ENCODE measurements around the gene KIAA0040.

The KIAA0040 gene

DNA sequence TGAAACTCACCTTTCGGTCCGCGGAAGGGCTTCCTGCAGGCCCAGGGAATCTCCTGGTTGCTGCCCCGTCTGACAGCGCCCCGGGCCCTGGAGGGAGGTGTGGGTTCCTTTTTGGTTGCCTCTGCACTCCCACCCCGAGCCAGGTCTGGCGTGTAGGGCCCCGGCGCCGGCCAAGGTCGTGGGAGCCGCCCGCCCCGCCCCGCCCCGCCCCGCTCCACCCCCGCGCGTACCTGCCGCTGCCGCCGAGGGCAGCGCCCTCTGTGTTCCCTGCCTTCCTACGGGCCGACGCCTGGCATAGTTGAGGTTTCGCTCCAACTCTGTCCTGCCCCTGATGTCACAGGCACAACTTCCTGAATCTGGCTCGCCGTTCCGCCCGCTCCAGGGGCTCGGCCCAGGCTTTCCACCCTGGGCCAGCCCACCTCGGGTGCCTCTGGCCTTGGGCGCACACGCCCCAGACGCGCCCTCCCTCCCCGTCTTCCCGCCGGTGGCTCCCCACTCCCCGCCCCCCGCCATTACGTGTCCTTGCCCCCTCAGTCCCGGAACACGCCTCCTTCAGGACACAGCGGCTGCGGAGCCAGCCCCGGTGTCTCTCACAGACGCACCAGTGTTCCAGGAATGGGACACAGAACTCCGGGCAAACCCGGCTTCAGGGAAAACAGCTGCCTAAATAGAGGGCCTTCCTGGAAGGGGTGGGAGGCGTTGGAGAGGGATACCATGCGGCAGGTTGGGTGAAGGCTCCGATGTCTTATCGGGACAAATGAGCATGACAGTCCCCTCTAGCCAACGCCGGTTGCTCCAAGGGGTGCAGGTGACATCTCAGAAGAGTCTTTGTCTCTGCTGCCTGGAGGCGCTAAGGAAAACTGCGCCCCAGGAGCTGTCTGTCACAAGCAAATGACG, at the start of gene KIAA0040:
KIAA0040 (minus strand) TSS at position 147 of the 897 bp plus-strand sequence. CDS start 31,763 bp downstream, outside the sequence.
- DNase-seq (ENCODE audit: low read depth in 2 of 2), result no peak

GRCh38 chr1:175237389-175237788, 44.8 kb upstream of the KIAA0040 start:
- no peak for DNase-seq (ENCODE audit: low read depth in 2 of 2)

- no peak for DNase-seq (ENCODE audit: low read depth in 2 of 2)
Observed at GRCh38 chr1:175234639-175235038, 42.1 kb upstream of the KIAA0040 start.

GRCh38 chr1:175232335-175232734, 39.8 kb upstream of the KIAA0040 start:
- no peak for DNase-seq (ENCODE audit: low read depth in 2 of 2)

DNA sequence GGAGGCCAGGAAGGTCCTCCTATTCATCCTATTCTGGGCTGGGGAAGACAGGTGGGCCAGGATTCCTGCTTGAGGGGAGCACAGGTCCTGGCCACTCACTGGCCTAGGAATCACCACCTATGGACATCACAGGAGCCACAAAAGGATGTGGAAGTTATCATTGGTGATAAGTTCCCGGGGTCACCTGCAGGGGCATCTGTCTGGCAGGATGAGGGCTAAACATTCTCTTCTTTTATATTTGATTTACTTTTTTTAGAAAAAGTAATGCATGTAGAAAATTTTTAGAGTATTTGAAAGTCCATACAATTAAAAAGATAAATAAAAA, 33.2 kb upstream of the KIAA0040 start:
- no peak for DNase-seq (ENCODE audit: low read depth in 2 of 2)

DNA sequence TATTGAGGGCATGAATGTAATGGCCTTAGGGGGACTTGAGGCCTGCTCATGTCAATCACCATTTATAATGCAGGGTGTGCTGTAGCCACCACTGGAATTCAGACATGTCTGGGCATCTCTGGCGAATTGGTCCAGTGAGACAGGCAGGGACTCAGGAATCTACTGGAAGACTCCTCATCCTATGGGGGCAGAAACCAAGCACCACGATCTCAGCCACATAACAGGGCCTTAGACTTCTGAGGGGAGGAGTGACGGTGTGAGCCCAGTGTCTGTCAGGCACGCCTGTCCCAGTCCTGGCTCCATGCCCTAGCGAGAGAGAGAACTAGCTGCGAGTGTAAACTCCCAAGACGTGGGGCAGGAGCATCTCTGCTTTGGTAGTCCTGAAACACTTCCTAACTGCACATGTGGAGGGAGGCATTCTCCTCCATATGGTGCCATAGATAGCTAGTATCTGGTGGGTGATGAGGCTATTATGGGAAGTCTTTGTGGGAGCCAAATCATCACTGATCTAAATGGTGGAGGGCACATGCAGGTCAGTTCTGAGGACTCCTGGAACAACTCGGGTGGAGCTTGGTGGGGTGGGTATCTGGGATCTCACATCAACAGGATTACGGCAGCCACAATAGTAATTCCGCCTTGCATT, 29.8 kb upstream of the KIAA0040 start:
- no peak for DNase-seq (ENCODE audit: low read depth in 2 of 2)

DNA sequence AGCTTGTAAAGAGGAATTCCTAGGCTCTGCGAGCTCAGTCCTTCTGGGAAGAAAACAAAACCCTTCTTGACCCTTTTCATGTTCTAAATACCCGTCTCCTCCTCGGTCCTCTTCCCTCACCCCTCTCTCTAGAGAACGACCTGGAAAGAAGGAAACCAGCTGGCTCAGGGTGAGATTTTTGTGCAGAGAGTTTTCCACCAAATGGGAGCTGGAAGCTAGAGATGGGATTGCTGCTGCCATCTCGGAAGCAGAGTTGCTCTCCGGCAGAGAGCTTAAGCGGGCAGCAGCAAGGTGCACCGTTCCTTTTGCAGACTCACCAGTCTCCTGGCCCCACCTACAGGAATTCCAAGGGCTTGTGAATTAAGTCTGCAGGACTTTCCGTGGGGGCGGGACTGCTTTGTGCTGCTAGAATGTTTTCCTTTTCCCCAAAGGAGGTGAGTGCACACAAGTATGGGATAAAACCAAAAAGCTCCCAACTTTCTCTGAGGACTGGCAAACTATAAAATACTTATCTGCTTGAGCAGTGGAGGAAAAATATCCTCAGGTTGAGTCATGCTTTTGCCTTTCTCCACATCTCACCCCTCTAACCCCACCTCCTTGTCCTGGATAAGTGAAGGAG, 29.1 kb upstream of the KIAA0040 start:
- no peak for DNase-seq (ENCODE audit: low read depth in 2 of 2)

- no peak for DNase-seq (ENCODE audit: low read depth in 2 of 2)
Observed at GRCh38 chr1:175220853-175221556, 28.4 kb upstream of the KIAA0040 start.

GRCh38 chr1:175219774-175220173, 27.2 kb upstream of the KIAA0040 start:
- no peak for DNase-seq (ENCODE audit: low read depth in 2 of 2)

DNA sequence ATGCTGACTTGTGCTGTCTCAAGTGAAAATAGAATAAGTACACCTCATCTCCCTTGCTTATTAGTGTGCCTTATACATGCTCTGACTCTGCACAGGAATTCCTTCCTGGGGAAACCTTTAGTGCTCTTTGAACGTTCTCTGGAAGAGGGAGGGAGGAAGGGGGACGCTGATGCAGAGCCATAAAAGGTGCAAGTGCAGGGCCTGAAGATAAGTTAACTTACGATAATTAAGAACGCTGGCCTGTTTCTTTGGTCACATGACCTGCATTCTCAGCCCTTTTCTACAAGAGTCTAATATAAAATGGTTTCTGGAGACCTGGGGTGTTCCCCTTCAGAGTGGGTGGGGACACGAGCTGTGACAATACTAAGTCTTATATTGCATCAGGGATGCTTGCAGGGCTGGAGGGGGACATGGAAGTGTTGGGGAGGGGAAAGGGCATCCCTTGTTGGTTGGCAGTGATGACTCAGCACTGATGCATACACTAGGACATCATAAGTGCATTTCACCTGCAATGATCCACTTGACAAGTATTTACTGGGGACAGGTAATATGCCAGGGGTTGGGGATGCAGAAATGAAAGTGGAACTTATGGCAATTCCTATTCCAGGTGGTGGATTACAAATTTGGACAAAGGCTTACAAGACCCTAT, 26.3 kb upstream of the KIAA0040 start:
- DNase-seq (ENCODE audit: low read depth in 2 of 2), result no peak

GRCh38 chr1:175217721-175218531, 25.4 kb upstream of the KIAA0040 start:
- no peak for DNase-seq (ENCODE audit: low read depth in 2 of 2)

- no peak for DNase-seq (ENCODE audit: low read depth in 2 of 2)
Observed at GRCh38 chr1:175216444-175216843, 23.9 kb upstream of the KIAA0040 start.

- no peak for DNase-seq (ENCODE audit: low read depth in 2 of 2)
Observed at GRCh38 chr1:175211656-175212055, 19.1 kb upstream of the KIAA0040 start.

GRCh38 chr1:175210744-175211143, 18.2 kb upstream of the KIAA0040 start:
- no peak for DNase-seq (ENCODE audit: low read depth in 2 of 2)

DNA sequence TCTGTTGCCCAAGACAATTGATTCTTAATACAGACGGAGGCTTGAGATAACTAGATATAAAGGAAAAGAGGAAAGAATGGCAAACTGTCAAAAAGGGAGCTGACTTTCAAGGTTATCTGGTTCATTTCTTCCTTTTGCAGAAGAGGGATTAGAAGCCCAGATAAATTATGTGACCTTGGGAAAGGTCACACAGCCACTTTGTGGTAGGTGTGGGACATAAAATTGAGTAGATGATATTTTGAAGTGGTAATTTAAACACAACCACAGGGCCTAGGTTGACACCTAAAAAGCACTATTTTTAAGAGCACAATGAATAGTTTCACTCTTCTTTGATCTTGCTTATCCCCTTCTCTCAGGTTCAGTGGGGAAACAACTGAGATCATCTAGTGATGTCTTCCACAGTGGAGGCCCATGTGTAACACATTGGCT, 16.9 kb upstream of the KIAA0040 start:
- DNase-seq (ENCODE audit: low read depth in 2 of 2), result no peak

DNA sequence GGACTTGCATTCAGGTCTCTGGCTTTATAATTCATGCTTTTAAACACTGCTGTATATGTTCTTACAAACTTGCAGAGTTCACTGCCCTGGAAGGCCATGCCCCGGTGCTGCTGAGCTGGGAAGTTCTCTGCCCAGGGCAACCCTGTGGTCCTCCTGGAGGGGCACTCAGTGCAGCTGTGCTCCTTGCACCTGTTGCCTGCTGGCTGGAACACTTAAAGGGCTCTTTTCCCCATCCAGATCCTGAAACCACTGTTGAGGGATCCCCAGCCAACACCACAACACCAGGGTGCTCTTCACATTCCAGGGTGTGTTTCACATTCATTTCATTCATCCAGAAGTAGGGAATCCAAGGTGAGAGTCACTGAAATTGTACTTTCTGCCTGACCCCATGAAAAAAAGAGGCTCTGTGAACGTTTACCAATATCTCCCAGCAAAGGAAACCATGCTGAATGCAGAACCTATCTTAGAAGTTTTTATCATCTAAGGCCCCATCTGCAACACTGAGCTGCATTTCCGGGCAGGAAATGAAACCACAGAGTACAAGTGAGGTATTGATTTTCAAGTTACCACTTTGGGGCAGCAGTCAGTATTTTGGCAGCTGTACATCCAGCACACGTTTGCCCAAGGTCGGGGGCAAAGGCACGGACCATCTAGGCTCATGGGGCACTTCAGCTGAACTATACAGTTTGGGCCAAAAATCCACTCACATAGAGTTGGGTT, 16.4 kb upstream of the KIAA0040 start:
- no peak for DNase-seq (ENCODE audit: low read depth in 2 of 2)

GRCh38 chr1:175207971-175208370, 15.4 kb upstream of the KIAA0040 start:
- DNase-seq (ENCODE audit: low read depth in 2 of 2), result no peak

- no peak for DNase-seq (ENCODE audit: low read depth in 2 of 2)
Observed at GRCh38 chr1:175206687-175207086, 14.1 kb upstream of the KIAA0040 start.

- no peak for DNase-seq (ENCODE audit: low read depth in 2 of 2)
Observed at GRCh38 chr1:175204330-175204729, 11.8 kb upstream of the KIAA0040 start.

DNA sequence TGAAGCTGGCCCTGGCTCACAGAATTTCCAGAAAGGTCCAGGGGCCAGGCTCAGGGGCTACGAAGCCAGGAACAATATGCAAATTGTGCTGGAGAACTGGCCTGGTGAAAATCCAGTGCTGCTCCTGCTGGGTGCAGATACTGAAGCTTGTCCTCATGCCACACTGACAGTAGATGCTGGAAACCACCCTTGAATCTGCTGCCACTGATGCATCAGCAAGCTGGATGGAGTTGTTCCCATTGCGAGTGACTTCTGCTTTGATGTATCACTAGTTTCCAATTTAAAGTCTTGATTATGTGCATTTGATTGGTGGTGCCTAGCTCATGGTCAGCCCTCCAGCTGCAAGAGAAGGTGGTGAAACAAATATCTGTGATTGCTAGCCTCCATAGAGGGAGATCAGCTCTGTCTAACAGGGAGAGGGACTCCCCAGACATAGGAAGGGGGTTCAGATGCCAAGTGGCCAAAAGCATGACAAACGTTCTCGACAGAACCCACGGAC, 11.0 kb upstream of the KIAA0040 start:
- no peak for DNase-seq (ENCODE audit: low read depth in 2 of 2)

Data from fibroblast of skin of left biceps (primary cell).